Naive thymus-derived CD4-positive, alpha-beta T cell (primary cell): Measurements from ENCODE around the gene ISCU. TPM values are rescaled to one million over a fixed set of nuclear protein-coding genes. Genes with fewer than 3 reads are reported as not detected.
A peak's percentile ranks its signal among the peaks of the same experiment; 100 is the strongest.

Experiments used
- ATAC-seq: fragments of 150-1000 bp; cut with Tn5 transposase; 2 replicates; pipeline ENCODE4 v1.10.0; 2021; ENCODE audit warnings: mild to moderate bottlenecking, moderate library complexity
- CTCF ChIA-PET: fragments of 350-600 bp; sonication (Branson Sonifier 250); formaldehyde crosslinking; loops from one replicate; lab custom pipeline; 2021; ENCODE audit warnings: antibody characterized with exemption; lab: Charles Lee
- POLR2A ChIA-PET: fragments of 350-600 bp; sonication (Branson Sonifier 250); formaldehyde crosslinking; loops from one replicate; lab custom pipeline; 2021; ENCODE audit warnings: antibody characterized with exemption, inconsistent platforms; lab: Charles Lee
- DNase-seq, 9 donors: peaks; one replicate each; pipeline versions ENCODE4 v3.0.0 to v3.0.0-alpha.2; 2020 to 2022; ENCODE audit warnings: mixed read lengths in 1 of 9
- H3K27ac ChIP-seq: one replicate; pipeline ENCODE4 v1.7.0; 2013; ENCODE audit warnings: mild to moderate bottlenecking, low read depth, low read length, moderate library complexity
- H3K27me3 ChIP-seq, 2 donors: one replicate each; pipeline ENCODE4 v1.7.0; 2013; ENCODE audit warnings: low read length in 2 of 2, mild to moderate bottlenecking in 2 of 2, moderate library complexity in 2 of 2; ENCODE audit not compliant: control insufficient read depth in 2 of 2, insufficient read depth in 2 of 2
- H3K36me3 ChIP-seq, 3 experiments: 1 replicate in 2 of 3; 2 replicates in 1 of 3; pipeline ENCODE4 v1.7.0; 2013; ENCODE audit warnings: low read length in 3 of 3, mild to moderate bottlenecking in 3 of 3, moderate library complexity in 1 of 3; ENCODE audit not compliant: insufficient read depth in 3 of 3, control insufficient read depth in 2 of 3
- H3K4me1 ChIP-seq, 2 donors: one replicate each; pipeline ENCODE4 v1.7.0; 2013; ENCODE audit warnings: low read length in 2 of 2, mild to moderate bottlenecking in 2 of 2, moderate library complexity in 1 of 2; ENCODE audit not compliant: control insufficient read depth in 2 of 2, insufficient read depth in 2 of 2
- H3K4me3 ChIP-seq: 2 replicates; pipeline ENCODE4 v1.7.0; 2013; ENCODE audit warnings: mild to moderate bottlenecking, low read length
- H3K9me3 ChIP-seq, 3 experiments: 1 replicate in 2 of 3; 2 replicates in 1 of 3; pipeline ENCODE4 v1.7.0; 2013; ENCODE audit warnings: low read length in 3 of 3; ENCODE audit not compliant: control insufficient read depth in 2 of 3
- H3K27ac Mint-ChIP-seq, 9 donors: one replicate each; pipeline ENCODE4 v1.8.0; 2020 to 2022; ENCODE audit warnings: mixed read lengths in 9 of 9, mild to moderate bottlenecking in 8 of 9, moderate library complexity in 5 of 9, inconsistent platforms in 2 of 9
- H3K27me3 Mint-ChIP-seq, 5 donors: one replicate each; pipeline ENCODE4 v1.8.0; 2021 to 2022; ENCODE audit warnings: mixed read lengths in 5 of 5, mild to moderate bottlenecking in 1 of 5
- H3K36me3 Mint-ChIP-seq, 5 donors: one replicate each; pipeline ENCODE4 v1.8.0; 2020 to 2022; ENCODE audit warnings: mixed read lengths in 5 of 5, mild to moderate bottlenecking in 3 of 5, inconsistent platforms in 1 of 5
- H3K4me1 Mint-ChIP-seq, 7 donors: one replicate each; pipeline ENCODE4 v1.8.0; 2020 to 2022; ENCODE audit warnings: mixed read lengths in 7 of 7, mild to moderate bottlenecking in 3 of 7, inconsistent platforms in 1 of 7
- H3K4me3 Mint-ChIP-seq, 10 donors: one replicate each; pipeline ENCODE4 v1.8.0; 2020 to 2022; ENCODE audit warnings: mild to moderate bottlenecking in 10 of 10, mixed read lengths in 10 of 10, moderate library complexity in 6 of 10, inconsistent platforms in 2 of 10
- H3K9me3 Mint-ChIP-seq, 11 donors: one replicate each; pipeline ENCODE4 v1.8.0; 2020 to 2022; ENCODE audit warnings: mixed read lengths in 11 of 11, mild to moderate bottlenecking in 4 of 11, inconsistent platforms in 1 of 11, moderate library complexity in 1 of 11
- intact Hi-C, 2 donors: fragments of 100-400 bp; cut with micrococcal nuclease; formaldehyde crosslinking; loops; one replicate each; pipeline ENCODE4 v1.15.1; 2023
- polyA plus RNA-seq, 2 donors: library from polyadenylated mRNA; unstranded; fragments of 300-500 nt; fragmentation: Illumina TruSeq; gene quantifications; one replicate each; pipeline ENCODE4 v1.2.3, GENCODE V29; 2021
- total RNA-seq, 6 experiments: library from RNA in 5 of 6; stranded (reverse) in 5 of 6; gene quantifications; 1 replicate in 5 of 6; 2 replicates in 1 of 6; pipeline ENCODE4 v1.2.3 and lab custom pipeline; 2021 to 2026

The ISCU gene
- total RNA-seq (100 to 1,000 TPM in 4 of 5 experiments, 10 to 100 TPM in 1; 51.7 to 212 (median 191) TPM), polyA plus RNA-seq (100 to 1,000 TPM; 325 to 401 TPM), total RNA-seq (lab: John Stamatoyannopoulos, UW) (117 reads per million, percentile 87 among the genes with 10 or more reads in this experiment)

- Histone ChIP-seq H3K36me3 (peaks cover 28 to 56% (median 30%) of the 10 kb centered on the region in 3 experiments), H3K9me3 (no peaks in the 10 kb centered on the region), H3K4me3 (peak within 1 kb of the TSS; percentile 96), H3K27me3 (no peaks in the 10 kb centered on the region), H3K27ac (peak within 1 kb of the TSS; percentile 98), H3K4me1 (peaks cover 27 to 46% of the 10 kb centered on the region in 2 donors)
- ATAC-seq (peak; percentile 84), DNase-seq (peak; percentile 97 to 100 (median 99))
- Mint-ChIP-seq H3K36me3 (peaks cover 4 to 18% (median 14%) of the 10 kb centered on the region in 5 donors), H3K9me3 (peaks cover 0 to 2% (median 0%) of the 10 kb centered on the region in 11 donors), H3K27ac (peak within 1 kb of the TSS; percentile 98 to 100 (median 99)), H3K4me1 (peaks cover 26 to 76% (median 63%) of the 10 kb centered on the region in 7 donors), H3K4me3 (peak within 1 kb of the TSS; percentile 94 to 100 (median 100)), H3K27me3 (no peaks in the 10 kb centered on the region)
- CTCF ChIA-PET, result interaction anchor here (0.7 to 5.8 kb wide), 10 partner anchors 8 to 241 kb away, joined by 3 to 74 read pairs (median 5); partner anchors contain the start of gene SELPLG
- POLR2A ChIA-PET, result interaction anchor here (0.8 to 15.1 kb wide), 15 partner anchors 9 to 1718 kb away, joined by 3 to 200 read pairs (median 5); partner anchors contain the start of genes FICD, SELPLG, SSH1 and USP30
- intact Hi-C loops, result loop anchor here (1.0 to 5.0 kb wide), 22 partner anchors 56 to 1605 kb away; partner anchors contain the start of genes ALKBH2 (in 2 of the 2), CORO1C (in 2 of the 2), SSH1 (in 2 of the 2) and TMEM263 (in 2 of the 2)
Observed at GRCh38 chr12:108562348-108563135, at the start of gene ISCU. ISCU (plus strand) TSS chr12:108562596; CDS start chr12:108562623, 27 bp downstream.

DNA sequence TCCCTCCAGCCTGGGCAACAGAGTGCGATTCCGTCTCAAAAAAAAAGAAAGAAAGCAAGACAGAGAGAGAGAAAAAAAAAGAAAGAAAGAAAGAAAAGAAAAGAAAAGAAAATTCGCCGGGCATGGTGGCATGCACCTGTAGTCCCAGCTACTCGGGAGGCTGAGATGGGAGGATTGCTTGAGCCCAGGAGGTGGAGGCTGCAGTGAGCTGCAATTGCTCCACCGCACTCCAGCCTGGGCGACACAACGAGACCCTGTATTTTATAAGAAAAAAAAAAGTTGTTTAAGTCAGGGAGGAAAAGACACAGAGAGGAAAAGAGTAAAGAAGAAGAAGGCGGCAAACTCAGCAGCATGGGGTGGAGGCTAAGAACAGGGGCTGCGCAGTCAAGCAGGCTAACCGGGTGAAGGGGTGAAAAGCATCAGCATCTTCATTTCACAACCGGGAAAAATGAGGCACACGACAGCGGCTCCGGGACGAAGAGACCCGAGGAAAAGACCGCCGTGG, 47.9 kb upstream of the ISCU start:
- peak overlapping the region; percentile 64 for H3K27ac ChIP-seq
- POLR2A ChIA-PET, result interaction anchor here (0.8 kb wide), 1 partner anchor 54 kb away, joined by 3 read pairs; no protein-coding TSS in a partner anchor

GRCh38 chr12:108514973-108515814, 47.2 kb upstream of the ISCU start, which contains the start of gene FICD:
FICD (plus strand) TSS chr12:108515277; CDS start chr12:108516973, 1,696 bp downstream.
- Mint-ChIP-seq H3K27me3 (peaks cover 0 to 2% (median 0%) of the 10 kb centered on the region in 5 donors), H3K4me1 (peaks cover 17 to 40% (median 22%) of the 10 kb centered on the region in 7 donors), H3K9me3 (no peaks in the 10 kb centered on the region), H3K27ac (peak within 1 kb of the TSS; percentile 89 to 95 (median 94)), H3K4me3 (peak within 1 kb of the TSS; percentile 91 to 97 (median 94)), H3K36me3 (peaks cover 0 to 10% (median 0%) of the 10 kb centered on the region in 5 donors)
- CTCF ChIA-PET, result interaction anchor here (0.7 kb wide), 1 partner anchor 520 kb away, joined by 5 read pairs; no protein-coding TSS in a partner anchor
- H3K27ac ChIP-seq, result peak within 1 kb of the TSS; percentile 78
- POLR2A ChIA-PET, result interaction anchor here (0.7 to 2.1 kb wide), 3 partner anchors 46 to 342 kb away, joined by 3 to 11 read pairs (median 9); partner anchors contain the start of genes ISCU, SART3 and SSH1
- peak within 1 kb of the TSS; percentile 81 for H3K4me3 ChIP-seq
- H3K27me3 ChIP-seq, result no peaks in the 10 kb centered on the region
- ATAC-seq (peak; percentile 96), DNase-seq (peak; percentile 93 to 99 (median 98))
- intact Hi-C loops, result loop anchor here (1.0 to 10.0 kb wide), 25 partner anchors 46 to 1560 kb away; partner anchors contain the start of genes MMAB (in 2 of the 2), MVK (in 2 of the 2), PRDM4 (in 2 of the 2) and PWP1 (in 2 of the 2)
- H3K4me1 ChIP-seq, result peaks cover 8% of the 10 kb centered on the region in 2 donors
- H3K9me3 ChIP-seq, result no peaks in the 10 kb centered on the region
- peaks cover 0 to 36% (median 5%) of the 10 kb centered on the region in 3 experiments for H3K36me3 ChIP-seq

More for the DNA sequence above, 47.9 kb upstream of the ISCU start:
- H3K9me3 Mint-ChIP-seq, result no peaks in the 10 kb centered on the region
- Histone ChIP-seq H3K36me3 (peaks cover 0 to 29% (median 5%) of the 10 kb centered on the region in 3 experiments), H3K27me3 (no peaks in the 10 kb centered on the region), H3K4me1 (peaks cover 8% of the 10 kb centered on the region in 2 donors), H3K4me3 (peak overlapping the region; percentile 81), H3K9me3 (no peaks in the 10 kb centered on the region)
- no peak for DNase-seq
- peak overlapping the region; percentile 89 to 95 (median 94) for H3K27ac Mint-ChIP-seq
- peaks cover 0 to 5% (median 0%) of the 10 kb centered on the region in 5 donors for H3K36me3 Mint-ChIP-seq
- CTCF ChIA-PET, result interaction anchor here (0.6 to 0.7 kb wide), 2 partner anchors 13 to 521 kb away, joined by 3 to 5 read pairs; no protein-coding TSS in a partner anchor
- peaks cover 0 to 2% (median 0%) of the 10 kb centered on the region in 5 donors for H3K27me3 Mint-ChIP-seq
- H3K4me3 Mint-ChIP-seq, result peak overlapping the region; percentile 91 to 97 (median 94)
- ATAC-seq, result peak; percentile 25
- intact Hi-C loops, result loop anchor here (2.0 to 10.0 kb wide), 10 partner anchors 104 to 1530 kb away; partner anchors contain the start of genes MMAB (in 2 of the 2), MVK (in 2 of the 2), CORO1C (in 1 of the 2) and MTERF2 (in 1 of the 2)
- peaks cover 17 to 40% (median 22%) of the 10 kb centered on the region in 7 donors for H3K4me1 Mint-ChIP-seq

GRCh38 chr12:108515916-108516315, 46.5 kb upstream of the ISCU start:
- Histone ChIP-seq H3K4me1 (peaks cover 8% of the 10 kb centered on the region in 2 donors), H3K27ac (peak overlapping the region; percentile 78), H3K36me3 (peaks cover 0 to 43% (median 6%) of the 10 kb centered on the region in 3 experiments), H3K27me3 (no peaks in the 10 kb centered on the region), H3K4me3 (peak overlapping the region; percentile 81), H3K9me3 (no peaks in the 10 kb centered on the region)
- H3K9me3 Mint-ChIP-seq, result no peaks in the 10 kb centered on the region
- H3K27ac Mint-ChIP-seq, result peak overlapping the region; percentile 89 to 95 (median 94)
- peak overlapping the region; percentile 91 to 97 (median 94) for H3K4me3 Mint-ChIP-seq
- ChIA-PET POLR2A (interaction anchor here (1.7 to 2.1 kb wide), 2 partner anchors 45 to 342 kb away, joined by 9 to 11 read pairs; partner anchors contain the start of genes ISCU, SART3 and SSH1), CTCF (no interaction called here)
- ATAC-seq (no peak), DNase-seq (no peak)
- intact Hi-C loops, result loop anchor here (1.0 to 10.0 kb wide), 24 partner anchors 45 to 1561 kb away; partner anchors contain the start of genes MMAB (in 2 of the 2), MVK (in 2 of the 2), PWP1 (in 2 of the 2) and SART3 (in 2 of the 2)
- peaks cover 0 to 15% (median 0%) of the 10 kb centered on the region in 5 donors for H3K36me3 Mint-ChIP-seq
- peaks cover 17 to 40% (median 22%) of the 10 kb centered on the region in 7 donors for H3K4me1 Mint-ChIP-seq
- peaks cover 0 to 2% (median 0%) of the 10 kb centered on the region in 5 donors for H3K27me3 Mint-ChIP-seq
